ENCODE measurements around the gene XPNPEP1.

The XPNPEP1 gene

DNA sequence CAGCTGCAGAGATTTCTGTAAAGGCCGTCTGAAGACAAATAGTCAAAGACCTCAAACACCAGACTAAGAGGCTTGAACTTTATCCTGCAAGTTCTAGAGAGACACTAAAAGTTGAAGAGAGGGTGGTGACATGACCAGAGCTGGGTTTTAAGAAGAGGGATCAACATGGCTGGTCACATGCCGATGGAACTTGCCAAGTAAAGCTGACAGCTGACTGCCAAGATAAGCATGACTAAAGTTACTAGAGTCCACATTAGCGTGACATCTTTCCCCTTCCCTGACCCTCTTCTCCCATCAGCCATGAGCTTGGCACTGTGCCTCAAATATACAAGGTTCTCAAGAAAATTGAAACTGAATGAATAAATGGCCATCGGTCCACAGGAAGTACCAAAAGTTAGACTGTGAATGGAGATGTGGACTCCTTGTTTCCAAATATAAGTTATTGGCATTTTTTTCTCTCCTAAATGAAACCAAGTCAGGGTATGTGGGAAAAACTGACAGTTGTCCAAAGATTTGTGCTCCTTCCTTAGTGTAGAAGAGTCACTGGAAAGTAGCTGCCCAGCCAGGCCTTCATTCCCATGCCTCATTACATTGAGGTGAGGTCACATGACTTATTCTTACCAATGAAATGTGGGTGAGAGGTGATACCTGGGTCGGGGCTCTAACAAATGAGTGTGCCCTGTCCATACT, 24.5 kb downstream of the XPNPEP1 start:
- no peaks in the 10 kb centered on the region for H3K79me2 ChIP-seq (ENCODE audit: low read length)

GRCh38 chr10:109898007-109898406, 25.3 kb downstream of the XPNPEP1 start:
- Histone ChIP-seq H2AFZ (ENCODE audit: low read depth, low read length) (no peak overlapping the region), H4K20me1 (ENCODE audit: insufficient read depth, low read length) (peaks cover 6% of the 10 kb centered on the region; the same call in 1 of the 2 replicates), H3K9ac (ENCODE audit: low read length) (no peak overlapping the region), H3K4me1 (ENCODE audit: low read length) (no peaks in the 10 kb centered on the region), H3K9me3 (ENCODE audit: insufficient read depth, low read length) (no peaks in the 10 kb centered on the region), H3K4me2 (ENCODE audit: low read length) (no peak overlapping the region), H3K27ac (ENCODE audit: low read length) (no peak overlapping the region), H3K36me3 (replicated peaks; ENCODE audit: low read depth, low read length) (no peaks in the 10 kb centered on the region), H3K79me2 (ENCODE audit: low read length) (no peaks in the 10 kb centered on the region), H3K27me3 (ENCODE audit: low read depth, low read length) (no peaks in the 10 kb centered on the region), H3K4me3 (ENCODE audit: low read length) (no peak overlapping the region)
- TF ChIP-seq EZH2phosphoT487 (IDR thresholded peaks at IDR 0.05; ENCODE audit: low read depth) (no peak), CTCF (IDR thresholded peaks at IDR 0.05; ENCODE audit: low read depth, low read length) (no peak)

More for the DNA sequence above, 24.5 kb downstream of the XPNPEP1 start:
- Histone ChIP-seq H3K9me3 (ENCODE audit: insufficient read depth, low read length) (no peaks in the 10 kb centered on the region), H3K27me3 (ENCODE audit: low read depth, low read length) (no peaks in the 10 kb centered on the region), H3K27ac (ENCODE audit: low read length) (no peak overlapping the region), H4K20me1 (ENCODE audit: insufficient read depth, low read length) (peaks cover 6% of the 10 kb centered on the region; the same call in 1 of the 2 replicates), H3K9ac (ENCODE audit: low read length) (no peak overlapping the region), H3K4me2 (ENCODE audit: low read length) (no peak overlapping the region), H3K4me3 (ENCODE audit: low read length) (no peak overlapping the region), H3K4me1 (ENCODE audit: low read length) (no peaks in the 10 kb centered on the region), H3K36me3 (replicated peaks; ENCODE audit: low read depth, low read length) (no peaks in the 10 kb centered on the region), H2AFZ (ENCODE audit: low read depth, low read length) (no peak overlapping the region)
- no peak for TF ChIP-seq EZH2phosphoT487 (IDR thresholded peaks at IDR 0.05; ENCODE audit: low read depth)
- no peak for TF ChIP-seq CTCF (IDR thresholded peaks at IDR 0.05; ENCODE audit: low read depth, low read length)

DNA sequence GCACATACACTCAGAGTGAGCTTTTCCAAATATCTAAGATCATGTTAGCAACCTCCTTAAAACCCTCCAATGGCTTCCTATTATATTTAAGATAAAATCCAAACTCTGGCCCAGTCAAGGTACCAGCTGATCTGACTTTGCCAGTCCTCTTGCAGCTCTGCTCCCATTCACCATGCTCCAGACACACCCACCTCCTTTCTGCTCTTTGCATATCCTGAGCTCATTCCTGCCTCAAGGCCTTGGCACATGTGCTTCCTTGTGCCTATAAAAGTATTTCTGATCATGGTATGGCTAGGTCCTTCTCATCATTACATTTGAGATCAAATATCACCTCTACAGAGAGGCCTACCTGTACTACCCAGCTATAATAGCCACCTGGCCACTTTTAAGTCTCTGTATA, 27.5 kb downstream of the XPNPEP1 start:
- no peaks in the 10 kb centered on the region for H3K4me1 ChIP-seq (ENCODE audit: low read length)
- TF ChIP-seq CTCF (IDR thresholded peaks at IDR 0.05; ENCODE audit: low read depth, low read length): no peak
- TF ChIP-seq EZH2phosphoT487 (IDR thresholded peaks at IDR 0.05; ENCODE audit: low read depth): no peak
- no peaks in the 10 kb centered on the region for H3K79me2 ChIP-seq (ENCODE audit: low read length)
- no peak overlapping the region for H2AFZ ChIP-seq (ENCODE audit: low read depth, low read length)
- no peaks in the 10 kb centered on the region for H3K9me3 ChIP-seq (ENCODE audit: insufficient read depth, low read length)
- no peak overlapping the region for H3K4me3 ChIP-seq (ENCODE audit: low read length)
- H3K36me3 ChIP-seq (replicated peaks; ENCODE audit: low read depth, low read length): peaks cover under 1% of the 10 kb centered on the region
- no peaks in the 10 kb centered on the region for H3K27me3 ChIP-seq (ENCODE audit: low read depth, low read length)
- no peak overlapping the region for H3K27ac ChIP-seq (ENCODE audit: low read length)
- no peak overlapping the region for H3K9ac ChIP-seq (ENCODE audit: low read length)
- H4K20me1 ChIP-seq (ENCODE audit: insufficient read depth, low read length): peaks cover 6% of the 10 kb centered on the region; the same call in 1 of the 2 replicates
- H3K4me2 ChIP-seq (ENCODE audit: low read length): no peak overlapping the region

DNA sequence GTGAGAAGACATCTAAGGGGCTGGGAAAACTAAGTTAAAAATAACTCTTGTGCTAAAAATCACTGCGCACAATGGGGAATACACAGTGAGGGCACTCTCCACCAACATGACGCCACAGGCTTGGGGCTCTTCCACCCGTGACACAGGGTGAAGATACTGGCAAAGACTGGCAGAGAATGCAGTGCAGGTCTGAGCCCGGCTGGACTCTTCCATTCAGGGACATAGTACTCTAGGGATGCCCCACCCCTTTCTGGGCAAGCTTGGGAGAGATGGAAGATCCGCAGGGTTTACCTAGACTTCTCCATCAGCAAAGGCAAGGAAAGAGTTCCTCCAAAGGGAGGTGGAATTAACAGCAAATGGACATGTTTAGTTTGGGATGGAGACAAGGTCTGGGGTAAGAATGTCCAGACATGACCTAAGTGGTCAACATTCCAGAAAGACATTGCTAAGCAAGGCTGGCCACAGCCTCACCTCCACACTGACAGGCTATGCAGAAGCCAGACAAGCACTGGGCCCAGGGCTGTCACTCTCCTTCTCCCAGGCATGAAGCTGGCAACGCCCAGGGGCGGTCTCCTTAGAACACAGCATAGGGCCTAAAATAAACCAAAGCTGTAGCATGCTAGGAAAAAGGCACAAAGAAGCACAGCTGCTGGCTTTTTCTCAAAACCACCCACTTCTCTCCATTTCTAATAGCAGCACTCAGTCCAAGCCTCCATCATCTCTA, 28.1 kb downstream of the XPNPEP1 start:
- no peaks in the 10 kb centered on the region for H3K27me3 ChIP-seq (ENCODE audit: low read depth, low read length)
- TF ChIP-seq CTCF (IDR thresholded peaks at IDR 0.05; ENCODE audit: low read depth, low read length): no peak
- no peak for TF ChIP-seq EZH2phosphoT487 (IDR thresholded peaks at IDR 0.05; ENCODE audit: low read depth)
- peaks cover 3% of the 10 kb centered on the region for H3K36me3 ChIP-seq (replicated peaks; ENCODE audit: low read depth, low read length)
- H3K4me2 ChIP-seq (ENCODE audit: low read length): no peak overlapping the region
- no peak overlapping the region for H3K4me3 ChIP-seq (ENCODE audit: low read length)
- peaks cover 6% of the 10 kb centered on the region; the same call in 1 of the 2 replicates for H4K20me1 ChIP-seq (ENCODE audit: insufficient read depth, low read length)
- no peaks in the 10 kb centered on the region for H3K9me3 ChIP-seq (ENCODE audit: insufficient read depth, low read length)
- H3K9ac ChIP-seq (ENCODE audit: low read length): no peak overlapping the region
- no peak overlapping the region for H3K27ac ChIP-seq (ENCODE audit: low read length)
- no peaks in the 10 kb centered on the region for H3K79me2 ChIP-seq (ENCODE audit: low read length)
- no peaks in the 10 kb centered on the region for H3K4me1 ChIP-seq (ENCODE audit: low read length)
- H2AFZ ChIP-seq (ENCODE audit: low read depth, low read length): no peak overlapping the region
